IgD-negative memory B cell (primary cell): ENCODE measurements around the gene UNC5CL. TPM values are rescaled to one million over a fixed set of nuclear protein-coding genes. Genes with fewer than 3 reads are reported as not detected.

ENCODE experiments used
- H3K27ac Mint-ChIP-seq, 3 donors: one replicate each; pipeline ENCODE4 v1.8.0; 2020 to 2022; ENCODE audit warnings: mild to moderate bottlenecking in 3 of 3, mixed read lengths in 3 of 3, moderate library complexity in 1 of 3
- H3K27me3 Mint-ChIP-seq: one replicate; pipeline ENCODE4 v1.8.0; 2021; ENCODE audit warnings: mixed read lengths
- H3K36me3 Mint-ChIP-seq: one replicate; pipeline ENCODE4 v1.8.0; 2020; ENCODE audit warnings: mild to moderate bottlenecking, mixed read lengths
- H3K4me1 Mint-ChIP-seq, 3 donors: one replicate each; pipeline ENCODE4 v1.8.0; 2020 to 2022; ENCODE audit warnings: mixed read lengths in 3 of 3, mild to moderate bottlenecking in 1 of 3
- H3K4me3 Mint-ChIP-seq, 4 donors: one replicate each; pipeline ENCODE4 v1.8.0; 2020 to 2022; ENCODE audit warnings: mild to moderate bottlenecking in 4 of 4, mixed read lengths in 4 of 4, moderate library complexity in 3 of 4
- H3K9me3 Mint-ChIP-seq, 3 donors: one replicate each; pipeline ENCODE4 v1.8.0; 2020 to 2021; ENCODE audit warnings: mixed read lengths in 3 of 3, mild to moderate bottlenecking in 1 of 3
- polyA plus RNA-seq: library from polyadenylated mRNA; unstranded; fragments of 300-500 nt; fragmentation: Illumina TruSeq; gene quantifications from one replicate; pipeline ENCODE4 v1.2.3, GENCODE V29; 2021

The UNC5CL gene, protein sequence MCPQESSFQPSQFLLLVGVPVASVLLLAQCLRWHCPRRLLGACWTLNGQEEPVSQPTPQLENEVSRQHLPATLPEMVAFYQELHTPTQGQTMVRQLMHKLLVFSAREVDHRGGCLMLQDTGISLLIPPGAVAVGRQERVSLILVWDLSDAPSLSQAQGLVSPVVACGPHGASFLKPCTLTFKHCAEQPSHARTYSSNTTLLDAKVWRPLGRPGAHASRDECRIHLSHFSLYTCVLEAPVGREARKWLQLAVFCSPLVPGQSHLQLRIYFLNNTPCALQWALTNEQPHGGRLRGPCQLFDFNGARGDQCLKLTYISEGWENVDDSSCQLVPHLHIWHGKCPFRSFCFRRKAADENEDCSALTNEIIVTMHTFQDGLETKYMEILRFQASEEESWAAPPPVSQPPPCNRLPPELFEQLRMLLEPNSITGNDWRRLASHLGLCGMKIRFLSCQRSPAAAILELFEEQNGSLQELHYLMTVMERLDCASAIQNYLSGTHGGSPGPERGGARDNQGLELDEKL
- polyA plus RNA-seq = 0.76 TPM

DNA sequence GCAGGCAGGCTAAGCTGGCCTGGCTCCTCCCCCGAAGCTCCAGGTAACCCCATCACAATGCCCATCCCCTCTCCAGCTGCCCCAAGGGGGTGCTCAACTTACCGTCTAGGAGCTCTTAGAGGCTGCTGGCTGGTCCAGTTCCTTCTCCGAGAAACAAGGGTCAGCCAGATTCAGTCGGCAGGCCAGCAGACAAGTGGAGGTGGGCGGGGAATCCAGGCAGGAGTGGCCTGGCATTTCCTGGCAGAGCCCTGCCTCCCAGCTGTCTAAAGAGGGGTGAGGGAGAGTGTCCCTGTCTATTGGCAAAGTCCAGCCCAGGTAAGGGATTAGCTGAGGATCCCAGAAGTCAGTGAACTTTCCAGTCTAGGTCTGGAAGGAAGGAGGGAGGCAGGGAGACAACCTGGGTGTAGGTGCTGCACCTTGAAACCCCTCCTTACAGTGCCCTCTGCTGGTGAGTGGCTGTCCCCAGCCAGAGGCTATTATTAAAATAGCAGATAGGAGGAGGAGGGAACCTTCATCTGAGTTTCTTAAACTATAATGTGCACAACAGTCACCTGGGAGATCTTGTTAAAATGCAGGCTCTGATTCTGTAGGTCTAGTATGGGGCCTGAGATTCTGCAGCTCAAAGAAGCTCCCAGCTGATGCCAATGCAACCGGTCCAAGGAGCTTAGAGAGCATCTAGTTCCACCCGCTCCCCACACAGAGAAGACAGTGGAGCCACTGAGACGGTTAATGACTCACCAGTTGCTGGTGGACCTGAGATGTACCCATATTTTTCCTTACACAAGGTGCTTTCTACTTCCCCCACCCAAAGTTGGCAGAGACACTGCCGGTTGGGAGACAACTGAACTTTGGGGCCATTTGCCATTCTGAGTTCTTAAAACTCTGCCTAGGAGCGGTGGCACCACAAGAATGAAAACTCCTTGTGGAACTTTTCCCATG lies at the start of gene UNC5CL:
UNC5CL (minus strand) TSS at position 162 of the 939 bp plus-strand sequence. CDS start 4,147 bp downstream, outside the sequence.
- H3K4me3 Mint-ChIP-seq = no peak within 1 kb of the TSS

DNA sequence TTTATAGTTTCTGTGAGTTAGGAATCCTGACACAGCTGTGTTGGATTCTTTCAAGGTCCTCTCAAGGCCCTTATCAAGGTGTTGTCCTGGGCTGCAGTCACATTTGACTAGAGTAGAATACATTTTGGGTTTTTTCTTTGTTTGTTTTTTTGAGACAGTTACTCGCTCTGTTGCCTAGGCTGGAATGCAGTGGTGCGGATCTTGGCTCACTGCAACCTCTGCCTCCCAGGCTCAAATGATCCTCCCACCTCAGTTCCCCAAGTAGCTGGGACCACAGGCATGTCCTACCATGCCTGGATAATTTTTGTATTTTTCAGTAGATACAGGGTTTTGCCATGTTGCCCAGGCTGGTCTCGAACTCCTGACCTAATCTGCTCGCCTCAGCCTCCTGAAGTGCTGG lies 49.4 kb upstream of the UNC5CL start:
- H3K27ac Mint-ChIP-seq = no peak overlapping the region
- H3K9me3 Mint-ChIP-seq = no peaks in the 10 kb centered on the region
- H3K27me3 Mint-ChIP-seq = no peaks in the 10 kb centered on the region
- H3K4me1 Mint-ChIP-seq = peaks cover 0 to 4% (median 3%) of the 10 kb centered on the region in 3 donors
- H3K36me3 Mint-ChIP-seq = peaks cover 4% of the 10 kb centered on the region
- no peak overlapping the region for H3K4me3 Mint-ChIP-seq

More for the DNA sequence above, at the start of gene UNC5CL:
- Mint-ChIP-seq H3K9me3 (no peaks in the 10 kb centered on the region), H3K36me3 (peaks cover 7% of the 10 kb centered on the region), H3K27ac (no peak within 1 kb of the TSS), H3K27me3 (no peaks in the 10 kb centered on the region), H3K4me1 (no peaks in the 10 kb centered on the region)

DNA sequence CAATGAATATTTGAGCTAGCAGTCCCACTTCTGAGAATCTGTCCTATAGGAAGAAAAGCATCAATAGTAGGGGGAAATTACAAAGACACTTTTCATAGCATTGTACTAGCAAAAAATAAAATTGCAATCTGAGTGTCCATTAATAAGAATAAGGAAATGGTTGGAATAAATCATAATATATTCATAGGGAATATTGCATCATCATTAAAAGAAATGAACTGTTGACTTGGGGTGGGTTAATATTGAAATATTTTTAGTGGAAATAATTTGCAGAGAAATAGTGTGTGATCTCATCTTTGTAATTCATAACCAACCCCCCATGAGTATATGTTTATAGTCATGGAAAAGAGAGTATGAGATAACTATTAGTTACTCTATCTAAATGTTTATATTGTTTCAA lies 46.2 kb upstream of the UNC5CL start:
- Mint-ChIP-seq H3K4me3 (no peak overlapping the region), H3K9me3 (no peaks in the 10 kb centered on the region), H3K4me1 (peaks cover 10 to 31% (median 21%) of the 10 kb centered on the region in 3 donors), H3K27me3 (no peaks in the 10 kb centered on the region), H3K36me3 (peaks cover 9% of the 10 kb centered on the region), H3K27ac (peak overlapping the region in 1 of 3 donors; percentile 13)

DNA sequence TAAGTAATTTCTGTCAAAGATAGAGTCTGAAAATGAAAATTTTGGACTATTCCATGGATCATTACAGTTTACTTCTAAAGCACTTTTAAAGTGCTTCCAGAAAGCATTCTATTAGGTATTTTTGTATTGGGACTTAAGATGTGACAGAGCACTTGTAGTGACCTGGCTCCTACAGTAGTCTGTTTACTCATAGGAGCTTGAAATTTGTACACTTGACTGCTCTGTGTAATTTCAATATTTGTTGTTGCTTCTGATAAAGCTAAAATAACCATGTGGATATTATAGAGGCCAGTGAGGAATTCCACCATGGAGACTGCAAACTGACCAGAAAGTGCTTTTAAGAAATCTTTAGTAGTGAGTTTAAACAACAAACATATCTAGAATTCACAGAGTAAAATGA lies 44.1 kb upstream of the UNC5CL start:
- no peak overlapping the region for H3K4me3 Mint-ChIP-seq
- peaks cover 14% of the 10 kb centered on the region for H3K36me3 Mint-ChIP-seq
- H3K27me3 Mint-ChIP-seq = no peaks in the 10 kb centered on the region
- peaks cover 17 to 36% (median 29%) of the 10 kb centered on the region in 3 donors for H3K4me1 Mint-ChIP-seq
- no peak overlapping the region for H3K27ac Mint-ChIP-seq
- no peaks in the 10 kb centered on the region for H3K9me3 Mint-ChIP-seq

DNA sequence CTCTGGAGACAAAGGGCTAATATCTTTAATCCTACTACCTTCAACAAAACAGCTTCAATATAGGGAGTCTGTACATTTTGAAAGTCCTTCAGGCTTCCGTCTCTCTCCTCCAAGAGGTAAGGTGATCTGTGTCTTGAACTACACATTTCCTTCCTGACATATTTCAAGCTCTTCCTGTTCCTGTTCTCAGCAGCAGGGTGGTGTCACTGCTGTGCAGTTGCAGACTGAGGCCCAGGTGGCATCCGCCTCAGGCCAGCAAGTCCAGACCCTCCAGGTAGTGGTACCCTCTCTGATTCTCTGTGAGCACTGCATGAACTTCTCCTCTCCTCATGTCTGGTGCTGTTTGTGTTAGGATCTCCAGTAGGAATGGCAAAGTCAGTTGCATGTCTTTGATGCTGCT lies 41.6 kb upstream of the UNC5CL start:
- no peaks in the 10 kb centered on the region for H3K9me3 Mint-ChIP-seq
- peaks cover 25 to 41% (median 40%) of the 10 kb centered on the region in 3 donors for H3K4me1 Mint-ChIP-seq
- peak overlapping the region; percentile 2 to 92 (median 68) for H3K4me3 Mint-ChIP-seq
- H3K27me3 Mint-ChIP-seq = no peaks in the 10 kb centered on the region
- peaks cover 14% of the 10 kb centered on the region for H3K36me3 Mint-ChIP-seq
- H3K27ac Mint-ChIP-seq = peak overlapping the region; percentile 8 to 86 (median 28)

DNA sequence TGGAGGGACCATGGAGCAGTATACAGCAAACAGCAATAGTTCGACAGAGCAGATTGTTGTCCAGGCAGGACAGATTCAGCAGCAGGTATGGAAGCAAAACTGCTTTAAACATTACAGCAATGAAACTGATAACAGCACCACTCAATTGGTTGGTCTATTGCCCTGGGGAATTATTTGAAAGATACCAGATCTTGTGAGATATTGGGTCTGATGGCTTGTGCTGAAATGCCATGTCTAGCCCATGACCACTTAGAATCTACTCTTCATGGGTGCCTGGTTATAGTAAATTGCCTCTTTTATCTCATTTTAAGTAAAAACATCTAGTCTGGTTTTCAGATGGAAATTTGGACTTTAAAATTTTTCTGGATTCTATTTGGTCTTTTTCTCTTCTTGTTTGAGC lies 40.1 kb upstream of the UNC5CL start:
- H3K9me3 Mint-ChIP-seq = no peaks in the 10 kb centered on the region
- H3K4me3 Mint-ChIP-seq = peak overlapping the region in 2 of 4 donors; percentile 9 to 16
- H3K27ac Mint-ChIP-seq = no peak overlapping the region
- no peaks in the 10 kb centered on the region for H3K27me3 Mint-ChIP-seq
- H3K36me3 Mint-ChIP-seq = peaks cover 14% of the 10 kb centered on the region
- peaks cover 39 to 54% (median 51%) of the 10 kb centered on the region in 3 donors for H3K4me1 Mint-ChIP-seq

DNA sequence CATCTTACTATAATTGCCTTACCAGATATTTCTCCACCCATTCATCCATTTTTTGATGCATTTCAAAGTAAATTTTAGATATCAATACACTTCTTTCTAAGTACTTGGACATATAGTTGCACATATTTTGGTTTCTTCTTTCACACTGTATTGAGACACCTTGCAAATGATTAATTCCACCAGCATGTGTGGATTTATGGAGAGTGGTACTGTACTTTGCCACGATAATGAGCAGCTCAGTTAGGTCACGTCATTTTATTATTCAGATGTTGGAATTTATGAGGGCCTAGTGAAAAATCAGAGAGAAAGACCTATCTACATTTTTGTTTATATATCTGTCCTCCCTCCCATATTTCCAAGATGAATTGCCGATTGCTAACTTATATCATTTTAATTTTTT lies 39.1 kb upstream of the UNC5CL start:
- Mint-ChIP-seq H3K27me3 (no peaks in the 10 kb centered on the region), H3K9me3 (no peaks in the 10 kb centered on the region), H3K4me1 (peaks cover 39 to 54% (median 43%) of the 10 kb centered on the region in 3 donors), H3K4me3 (no peak overlapping the region), H3K36me3 (peaks cover 10% of the 10 kb centered on the region), H3K27ac (no peak overlapping the region)

DNA sequence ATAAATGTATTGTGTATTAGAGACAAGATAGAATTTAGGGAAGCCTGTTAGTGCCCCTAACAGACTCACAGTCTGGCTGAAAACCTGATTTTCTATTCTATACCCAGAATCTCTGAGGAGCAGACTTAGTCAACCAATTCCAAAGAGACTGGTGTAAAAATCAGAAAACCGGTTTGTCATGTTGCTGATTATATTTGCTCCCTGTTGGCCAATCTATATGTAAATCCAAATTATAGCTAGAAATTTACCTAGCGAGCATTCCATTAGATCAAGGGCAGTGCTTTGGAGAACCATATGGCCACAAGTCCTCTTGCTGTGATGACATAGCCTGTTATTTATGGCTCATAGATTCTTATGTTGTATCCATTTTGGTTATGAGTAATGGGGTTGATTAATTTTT lies 38.5 kb upstream of the UNC5CL start:
- peaks cover 10% of the 10 kb centered on the region for H3K36me3 Mint-ChIP-seq
- H3K4me3 Mint-ChIP-seq = no peak overlapping the region
- H3K27ac Mint-ChIP-seq = peak overlapping the region in 1 of 3 donors; percentile 48
- H3K9me3 Mint-ChIP-seq = no peaks in the 10 kb centered on the region
- H3K27me3 Mint-ChIP-seq = no peaks in the 10 kb centered on the region
- peaks cover 37 to 51% (median 42%) of the 10 kb centered on the region in 3 donors for H3K4me1 Mint-ChIP-seq

DNA sequence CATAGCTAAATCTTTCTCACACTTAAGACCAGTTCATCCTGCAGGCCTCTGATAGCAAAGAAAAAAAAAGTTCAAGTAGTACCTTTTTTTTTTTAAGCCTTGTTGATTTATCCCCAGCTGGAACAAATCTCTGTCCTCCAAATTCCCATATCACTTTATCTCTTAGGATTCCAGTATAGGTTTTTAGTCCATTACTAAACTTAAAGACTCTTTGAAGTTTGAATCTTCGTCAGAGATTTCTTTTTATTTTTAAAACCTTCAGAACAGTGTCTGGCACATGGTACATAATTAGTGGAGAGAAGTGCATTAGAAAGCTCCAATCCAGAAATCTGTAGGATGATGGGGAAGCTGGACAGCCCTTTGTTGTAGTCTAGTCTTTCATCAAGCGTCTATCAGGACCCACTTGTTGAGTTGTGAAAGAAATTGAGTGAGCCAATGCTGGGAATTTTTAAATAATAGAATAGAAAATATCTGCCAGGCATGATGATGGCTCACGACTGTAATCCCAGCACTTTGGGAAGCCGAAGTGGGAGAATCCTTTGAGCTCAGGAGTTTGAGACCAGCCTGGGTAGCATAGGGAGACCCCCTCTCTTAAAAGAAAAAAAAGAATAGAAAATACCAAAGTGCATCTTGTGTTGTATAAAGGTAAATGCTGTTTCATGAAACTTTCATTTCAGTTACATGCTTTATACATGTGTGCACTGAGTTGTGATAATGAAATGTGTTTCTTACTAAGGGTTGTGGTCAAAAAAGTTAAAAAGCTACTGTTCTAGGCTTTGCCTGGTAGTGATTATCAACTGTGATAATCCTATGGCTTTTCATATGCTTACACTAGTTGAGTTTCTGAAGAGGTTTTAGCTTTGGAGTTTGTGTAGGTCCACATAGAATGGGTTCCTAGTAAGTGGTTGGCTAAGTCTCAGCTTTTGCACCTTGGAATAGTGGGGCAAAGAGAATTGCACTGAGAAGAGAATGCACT lies 36.9 kb upstream of the UNC5CL start:
- Mint-ChIP-seq H3K27me3 (no peaks in the 10 kb centered on the region), H3K4me3 (peak overlapping the region; percentile 83 to 98 (median 97)), H3K4me1 (peaks cover 36 to 51% (median 46%) of the 10 kb centered on the region in 3 donors), H3K9me3 (no peaks in the 10 kb centered on the region), H3K27ac (peak overlapping the region; percentile 18 to 100 (median 97)), H3K36me3 (peaks cover 9% of the 10 kb centered on the region)

DNA sequence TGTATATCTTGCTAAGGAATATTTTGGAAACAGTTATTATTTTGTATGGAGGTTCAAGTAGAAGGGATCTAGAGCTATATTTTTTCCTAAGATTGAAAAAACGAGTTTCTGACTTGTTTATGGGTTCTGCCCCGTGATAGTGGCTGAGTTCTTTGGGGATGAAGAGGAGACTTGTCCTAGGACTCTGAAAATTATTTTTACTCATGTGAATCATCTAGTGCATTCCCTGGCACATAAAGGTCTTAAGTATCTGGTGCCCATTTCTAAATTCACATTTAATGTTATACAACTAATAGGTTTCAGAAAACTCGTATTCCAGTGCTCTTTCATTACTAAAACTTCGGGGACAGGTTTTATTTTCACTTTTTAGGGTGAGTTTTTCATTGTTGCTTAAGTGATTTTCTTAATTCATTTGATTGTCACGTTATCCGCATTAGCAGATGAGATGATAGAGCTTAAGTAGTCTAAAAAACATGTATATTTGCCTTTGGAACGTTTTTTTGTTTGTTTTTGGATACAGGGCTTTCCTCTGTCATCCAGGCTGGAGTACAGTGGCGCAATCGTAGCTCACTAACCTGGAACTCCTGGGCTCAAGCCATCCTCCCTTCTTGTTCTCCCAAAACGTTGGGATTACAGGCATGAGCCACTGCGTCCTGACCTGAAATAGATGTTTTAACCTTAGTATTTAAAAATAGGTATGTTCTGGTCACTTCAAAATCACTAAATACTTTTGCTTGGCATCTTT lies 35.8 kb upstream of the UNC5CL start:
- peaks cover 4% of the 10 kb centered on the region for H3K36me3 Mint-ChIP-seq
- no peaks in the 10 kb centered on the region for H3K9me3 Mint-ChIP-seq
- peak overlapping the region; percentile 97 to 100 (median 97) for H3K27ac Mint-ChIP-seq
- H3K4me3 Mint-ChIP-seq = peak overlapping the region; percentile 95 to 98 (median 97)
- peaks cover 26 to 45% (median 35%) of the 10 kb centered on the region in 3 donors for H3K4me1 Mint-ChIP-seq
- no peaks in the 10 kb centered on the region for H3K27me3 Mint-ChIP-seq

DNA sequence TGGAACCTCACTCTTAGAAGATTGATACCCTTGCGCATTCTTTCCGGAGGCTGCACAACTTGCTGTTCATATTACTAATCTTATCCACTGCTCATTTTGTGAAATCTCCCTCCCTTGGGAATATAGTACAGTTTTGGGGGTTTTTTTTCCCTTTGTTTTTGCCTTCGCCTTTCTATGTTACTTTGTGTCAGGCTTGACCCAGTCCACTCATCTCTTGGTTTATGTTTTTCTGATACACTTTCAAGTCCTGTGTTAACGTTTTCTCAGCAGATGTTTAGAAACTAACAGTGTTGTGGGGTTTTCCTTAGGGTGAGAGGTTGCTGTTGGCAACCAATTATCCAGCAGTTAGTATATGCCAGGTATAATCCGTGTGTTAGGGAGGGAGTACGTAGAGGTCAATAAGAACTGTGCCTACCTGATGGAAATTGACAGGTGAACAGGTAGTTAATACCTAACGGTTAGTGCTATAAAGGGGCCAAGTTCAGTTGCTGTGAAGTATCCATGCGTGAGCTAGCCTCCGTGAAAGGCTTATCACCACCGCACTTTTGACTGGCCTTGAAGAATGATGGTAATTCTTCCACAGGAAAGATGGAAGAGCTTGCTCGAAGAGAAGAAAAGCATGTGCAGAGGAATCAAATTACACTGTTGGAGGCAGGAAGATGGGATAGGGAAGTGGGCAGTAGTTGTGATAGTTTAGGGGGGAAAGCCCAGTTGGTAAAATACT lies 35.1 kb upstream of the UNC5CL start:
- peaks cover 25 to 42% (median 33%) of the 10 kb centered on the region in 3 donors for H3K4me1 Mint-ChIP-seq
- H3K9me3 Mint-ChIP-seq = no peaks in the 10 kb centered on the region
- no peaks in the 10 kb centered on the region for H3K27me3 Mint-ChIP-seq
- H3K27ac Mint-ChIP-seq = peak overlapping the region; percentile 97 to 100 (median 97)
- peak overlapping the region; percentile 95 to 98 (median 97) for H3K4me3 Mint-ChIP-seq
- H3K36me3 Mint-ChIP-seq = peaks cover 5% of the 10 kb centered on the region

DNA sequence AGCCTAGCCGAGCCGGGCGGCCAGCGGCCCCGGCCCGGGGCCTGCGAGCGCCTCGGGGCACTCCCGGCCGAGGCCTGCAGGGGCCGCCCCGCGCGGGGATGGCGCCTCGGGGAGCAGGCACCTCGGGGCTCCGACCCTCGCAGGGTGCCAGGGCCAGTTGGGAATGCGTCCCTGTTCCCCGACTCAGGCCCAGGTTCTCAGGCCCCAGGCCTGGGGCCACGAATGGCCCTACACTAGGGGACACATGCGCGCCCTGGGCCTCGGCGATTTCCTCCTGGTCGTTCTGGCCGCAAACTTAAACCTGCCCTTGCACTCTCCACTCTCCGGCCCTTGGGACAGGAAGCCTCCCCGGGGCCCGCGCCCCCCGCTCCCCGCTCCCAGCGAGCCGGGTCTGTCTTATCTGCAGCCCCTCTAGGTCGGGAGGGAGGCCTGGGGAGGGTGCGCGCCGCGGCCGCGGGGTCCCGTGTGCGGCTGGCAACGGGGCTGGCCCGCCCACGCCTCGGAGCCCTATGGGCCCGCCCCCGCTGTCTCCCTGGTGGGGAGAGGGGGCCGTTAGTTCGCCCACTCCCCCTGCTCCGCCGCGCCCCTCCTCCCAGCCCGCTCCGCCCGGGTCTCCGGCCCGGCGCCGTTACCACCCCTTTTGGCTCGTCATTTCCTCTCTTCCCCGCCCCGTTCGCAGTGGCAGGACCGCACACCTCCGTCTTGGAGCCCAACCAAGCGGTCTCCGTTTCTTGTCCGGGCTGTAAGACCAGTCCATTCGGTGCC lies 34.4 kb upstream of the UNC5CL start:
- no peaks in the 10 kb centered on the region for H3K9me3 Mint-ChIP-seq
- peaks cover 2% of the 10 kb centered on the region for H3K36me3 Mint-ChIP-seq
- H3K4me1 Mint-ChIP-seq = peaks cover 22 to 39% (median 33%) of the 10 kb centered on the region in 3 donors
- peak overlapping the region; percentile 97 to 100 (median 99) for H3K27ac Mint-ChIP-seq
- peak overlapping the region; percentile 96 to 98 (median 98) for H3K4me3 Mint-ChIP-seq
- H3K27me3 Mint-ChIP-seq = no peaks in the 10 kb centered on the region
